GM21423 (cell line): Measurements from ENCODE around the gene TBC1D12.
"Not testable (repeated sequence)": the region's sequence is repeated elsewhere in the genome, so short reads cannot be mapped to it uniquely, and the experiment has no call there.

Experiments used
- ATAC-seq: cut with Tn5 transposase; IDR thresholded peaks from one replicate; pipeline ENCODE4 v1.9.1; 2021; ENCODE audit warnings: mild to moderate bottlenecking, moderate library complexity; ENCODE audit not compliant: unreplicated experiment

The TBC1D12 gene

GRCh38 chr10:94450782-94451181 is 48.4 kb downstream of the TBC1D12 start:
- ATAC-seq, result no peak

GRCh38 chr10:94451883-94452519 is 49.7 kb downstream of the TBC1D12 start:
- ATAC-seq, result no peak

GRCh38 chr10:94456942-94457341 is 54.6 kb downstream of the TBC1D12 start:
- no peak for ATAC-seq

- no peak for ATAC-seq
These were observed 57.0 kb downstream of the TBC1D12 start for GRCh38 chr10:94459385-94459784.

- no peak for ATAC-seq
These were observed 59.2 kb downstream of the TBC1D12 start for GRCh38 chr10:94461503-94461902.

GRCh38 chr10:94462130-94462529 is 59.8 kb downstream of the TBC1D12 start:
- ATAC-seq, result no peak

GRCh38 chr10:94465684-94466083 is 63.3 kb downstream of the TBC1D12 start:
- no peak for ATAC-seq

GRCh38 chr10:94481410-94481809 is 79.1 kb downstream of the TBC1D12 start:
- ATAC-seq, result no peak

GRCh38 chr10:94483970-94484369 is 81.6 kb downstream of the TBC1D12 start:
- no peak for ATAC-seq

- no peak for ATAC-seq
These were observed 82.8 kb downstream of the TBC1D12 start for GRCh38 chr10:94485094-94485493.

GRCh38 chr10:94487575-94487974 is 85.2 kb downstream of the TBC1D12 start:
- ATAC-seq, result no peak

- no peak for ATAC-seq
These were observed 86.8 kb downstream of the TBC1D12 start for GRCh38 chr10:94489107-94489506.

GRCh38 chr10:94489976-94490788 is 87.8 kb downstream of the TBC1D12 start:
- no peak for ATAC-seq

- ATAC-seq, result no peak
These were observed 88.4 kb downstream of the TBC1D12 start for GRCh38 chr10:94490789-94491039.

GRCh38 chr10:94493463-94493862 is 91.1 kb downstream of the TBC1D12 start:
- no peak for ATAC-seq

GRCh38 chr10:94496010-94496409 is 93.7 kb downstream of the TBC1D12 start:
- ATAC-seq, result peak; percentile 56

GRCh38 chr10:94496646-94497045 is 94.3 kb downstream of the TBC1D12 start:
- ATAC-seq, result no peak

- no peak for ATAC-seq
These were observed 97.7 kb downstream of the TBC1D12 start for GRCh38 chr10:94500063-94500462.

- no peak for ATAC-seq
These were observed 119.2 kb downstream of the TBC1D12 start for GRCh38 chr10:94521276-94522250.

- ATAC-seq, result no peak
These were observed 121.8 kb downstream of the TBC1D12 start for GRCh38 chr10:94524146-94524545.

- ATAC-seq, result no peak
These were observed 122.4 kb downstream of the TBC1D12 start for GRCh38 chr10:94524711-94525110.

- not testable (repeated sequence) for ATAC-seq
These were observed 129.2 kb downstream of the TBC1D12 start for GRCh38 chr10:94531550-94531949.
